Type B pancreatic cell (in vitro differentiated cells): ENCODE results near the gene ERC2. TPM values are rescaled to one million over a fixed set of nuclear protein-coding genes. Genes with fewer than 3 reads are reported as not detected.

Source experiments
- DNase-seq: peaks from one replicate; pipeline ENCODE4 v3.0.0; 2021; ENCODE audit warnings: mixed read lengths; ENCODE audit not compliant: unreplicated experiment; ENCODE audit errors: extremely low spot score
- H3K27ac Mint-ChIP-seq: 2 replicates; pipeline ENCODE4 v1.8.0; 2021; ENCODE audit warnings: mild to moderate bottlenecking, mixed read lengths
- H3K27me3 Mint-ChIP-seq: 2 replicates; pipeline ENCODE4 v1.8.0; 2021; ENCODE audit warnings: mixed read lengths
- H3K36me3 Mint-ChIP-seq: 2 replicates; pipeline ENCODE4 v1.8.0; 2021; ENCODE audit warnings: mixed read lengths
- H3K4me1 Mint-ChIP-seq: one replicate; pipeline ENCODE4 v1.8.0; 2021; ENCODE audit warnings: mixed read lengths; ENCODE audit not compliant: unreplicated experiment
- H3K4me3 Mint-ChIP-seq: 2 replicates; pipeline ENCODE4 v1.8.0; 2021; ENCODE audit warnings: mild to moderate bottlenecking, mixed read lengths
- H3K9me3 Mint-ChIP-seq: 2 replicates; pipeline ENCODE4 v1.8.0; 2021; ENCODE audit warnings: mixed read lengths
- CTCF ChIP-seq: fragments of 200-600 bp; sonication (generic); conservative IDR thresholded peaks from 2 replicates; pipeline ENCODE4 v1.5.0; 2021; ENCODE audit warnings: antibody characterized with exemption, mild to moderate bottlenecking
- total RNA-seq: library from RNA; stranded (reverse); gene quantifications from 2 replicates; pipeline ENCODE4 v1.2.1, GENCODE V29; 2021; ENCODE audit warnings: low replicate concordance

ERC2 gene
- total RNA-seq, 1 donor from 2014 or later: 6.1 TPM

- Mint-ChIP-seq H3K36me3 (no peaks in the 10 kb centered on the region), H3K4me3 (no peak overlapping the region), H3K9me3 (no peaks in the 10 kb centered on the region), H3K27me3 (no peaks in the 10 kb centered on the region), H3K4me1 (peaks cover 22% of the 10 kb centered on the region), H3K27ac (no peak overlapping the region)
- no peak for DNase-seq
- no peak for TF ChIP-seq CTCF
Observed at GRCh38 chr3:56318891-56319290, 149.4 kb downstream of the ERC2 start.

- Mint-ChIP-seq H3K9me3 (no peaks in the 10 kb centered on the region), H3K27me3 (no peaks in the 10 kb centered on the region), H3K4me1 (peaks cover 20% of the 10 kb centered on the region), H3K4me3 (no peak overlapping the region), H3K27ac (no peak overlapping the region), H3K36me3 (no peaks in the 10 kb centered on the region)
- no peak for DNase-seq
- TF ChIP-seq CTCF: no peak
Observed at GRCh38 chr3:56316944-56317343, 151.3 kb downstream of the ERC2 start.

- no peaks in the 10 kb centered on the region for H3K27me3 Mint-ChIP-seq
- no peaks in the 10 kb centered on the region for H3K9me3 Mint-ChIP-seq
- H3K27ac Mint-ChIP-seq: no peak overlapping the region
- H3K36me3 Mint-ChIP-seq: no peaks in the 10 kb centered on the region
- DNase-seq: no peak
- H3K4me3 Mint-ChIP-seq: no peak overlapping the region
- no peak for TF ChIP-seq CTCF
- peaks cover 9% of the 10 kb centered on the region for H3K4me1 Mint-ChIP-seq
Observed at GRCh38 chr3:56314842-56315241, 153.4 kb downstream of the ERC2 start.

DNA sequence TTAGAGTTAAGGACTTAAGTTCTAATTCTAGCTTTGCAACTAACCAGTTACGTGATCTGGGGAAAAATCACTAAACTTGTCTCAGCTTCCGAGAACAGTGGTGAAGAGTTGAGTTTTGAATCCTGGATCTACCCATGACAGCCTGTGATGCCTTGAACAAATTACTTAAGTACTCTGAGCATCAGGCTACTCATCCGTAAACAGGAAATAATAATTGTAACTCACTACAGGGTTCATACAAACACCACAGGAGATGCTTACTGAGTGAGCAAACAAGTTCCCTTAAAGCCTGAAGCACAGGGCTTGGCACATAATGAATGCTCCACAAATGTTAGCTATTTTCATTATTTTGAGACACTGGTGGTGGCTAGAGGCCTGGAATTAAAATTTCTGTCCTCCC is 158.8 kb downstream of the ERC2 start:
- no peaks in the 10 kb centered on the region for H3K9me3 Mint-ChIP-seq
- no peaks in the 10 kb centered on the region for H3K27me3 Mint-ChIP-seq
- H3K36me3 Mint-ChIP-seq: no peaks in the 10 kb centered on the region
- H3K27ac Mint-ChIP-seq: no peak overlapping the region
- no peak overlapping the region for H3K4me3 Mint-ChIP-seq
- no peak for DNase-seq
- no peak for TF ChIP-seq CTCF
- H3K4me1 Mint-ChIP-seq: peaks cover 11% of the 10 kb centered on the region

- H3K27me3 Mint-ChIP-seq: no peaks in the 10 kb centered on the region
- no peak overlapping the region for H3K27ac Mint-ChIP-seq
- H3K4me3 Mint-ChIP-seq: no peak overlapping the region
- H3K4me1 Mint-ChIP-seq: peaks cover 13% of the 10 kb centered on the region
- no peaks in the 10 kb centered on the region for H3K36me3 Mint-ChIP-seq
- no peak for DNase-seq
- TF ChIP-seq CTCF: no peak
- H3K9me3 Mint-ChIP-seq: no peaks in the 10 kb centered on the region
Observed at GRCh38 chr3:56308471-56308870, 159.8 kb downstream of the ERC2 start.

DNA sequence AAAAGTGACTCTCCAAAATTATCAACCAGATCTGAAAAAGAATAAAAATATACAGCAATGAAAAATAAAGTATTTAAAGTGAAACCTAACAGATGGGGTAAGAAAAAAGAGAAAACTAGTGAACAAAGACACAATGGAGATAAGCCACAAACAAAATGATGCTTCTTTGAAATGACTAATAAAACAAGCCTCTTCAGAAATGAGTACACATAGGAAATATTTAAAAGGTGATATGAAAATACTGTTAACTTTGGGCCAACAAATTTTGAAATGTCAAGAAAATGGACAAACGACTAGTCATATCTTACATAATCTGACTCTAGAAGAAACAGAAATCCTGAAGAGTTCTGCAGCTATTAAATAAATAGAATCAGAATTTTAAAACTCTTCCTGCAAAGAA is 164.2 kb downstream of the ERC2 start:
- TF ChIP-seq CTCF: no peak
- no peaks in the 10 kb centered on the region for H3K27me3 Mint-ChIP-seq

More for the DNA sequence above, 164.2 kb downstream of the ERC2 start:
- no peaks in the 10 kb centered on the region for H3K9me3 Mint-ChIP-seq
- H3K4me3 Mint-ChIP-seq: no peak overlapping the region
- peaks cover 9% of the 10 kb centered on the region for H3K4me1 Mint-ChIP-seq
- no peak overlapping the region for H3K27ac Mint-ChIP-seq
- DNase-seq: no peak
- H3K36me3 Mint-ChIP-seq: no peaks in the 10 kb centered on the region
